HepG2 (cell line): ENCODE results near the gene CD84. TPM values are rescaled to one million over a fixed set of nuclear protein-coding genes. Genes with fewer than 3 reads are reported as not detected.

ENCODE experiments used
- ATAC-seq: fragments of 200-7000 bp; cut with Tn5 transposase; 3 replicates; pipeline ENCODE4 v1.9.1; 2020; ENCODE audit warnings: mild to moderate bottlenecking, moderate library complexity
- BruUV-seq: library from RNA; stranded (reverse); fragments of 400-500 nt; replicated peaks from 2 replicates; lab custom pipeline; 2021; lab: Mats Ljungman, UMichigan
- CTCF ChIA-PET: fragments of 300-600 bp; formaldehyde crosslinking; extraction: SDS; loops from one replicate; lab custom pipeline; 2021; ENCODE audit warnings: low total read pairs, inconsistent platforms, low intra/inter-chr PET ratio; lab: Yijun Ruan, JAX
- POLR2A ChIA-PET: fragments of 350-600 bp; sonication (Branson Sonifier 250); formaldehyde crosslinking; loops from one replicate; lab custom pipeline; 2020; ENCODE audit warnings: antibody characterized with exemption, inconsistent platforms; lab: Yijun Ruan, JAX
- DNase-seq: peaks from one replicate; pipeline ENCODE4 v3.0.0-alpha.2; 2015; ENCODE audit warnings: low spot score
- FAIRE-seq: peaks from 3 replicates; lab custom pipeline; 2011; peaks lifted over from hg19 to GRCh38; lab: Jason Lieb, UNC
- H2AFZ ChIP-seq: one replicate; pipeline ENCODE4 v1.6.1; 2011; ENCODE audit warnings: low read length, inconsistent platforms
- H3K27ac ChIP-seq: fragments of 300-600 bp; 3 replicates; pipeline ENCODE4 v1.8.0; 2011; ENCODE audit warnings: mixed run types, mild to moderate bottlenecking, mixed read lengths, low read length, inconsistent platforms; ENCODE audit not compliant: insufficient read depth; ENCODE audit errors: extremely low read length
- H3K27me3 ChIP-seq, 2 experiments: fragments of 200-600 bp in 1 of 2; 2 replicates in 1 of 2; 3 replicates in 1 of 2; pipeline versions ENCODE4 v1.6.0 to v1.8.0; 2011; ENCODE audit warnings: low read length in 2 of 2, mild to moderate bottlenecking in 2 of 2, moderate library complexity in 2 of 2, inconsistent platforms in 1 of 2; ENCODE audit not compliant: insufficient read depth in 2 of 2, control insufficient read depth in 1 of 2
- H3K36me3 ChIP-seq, 2 experiments: fragments of 200-600 bp in 1 of 2; replicated peaks in 1 of 2; 2 replicates in 1 of 2; 3 replicates in 1 of 2; pipeline versions ENCODE4 v1.5.1 to v1.8.0; 2011; ENCODE audit warnings: low read length in 2 of 2, inconsistent platforms in 1 of 2; ENCODE audit not compliant: insufficient read depth in 2 of 2, control insufficient read depth in 1 of 2
- H3K4me1 ChIP-seq: 2 replicates; pipeline ENCODE4 v1.5.1; 2012; ENCODE audit warnings: low read length, inconsistent platforms; ENCODE audit not compliant: insufficient read depth
- H3K4me2 ChIP-seq: 2 replicates; pipeline ENCODE4 v1.6.0; 2011; ENCODE audit warnings: low read depth, low read length, inconsistent platforms
- H3K4me3 ChIP-seq, 3 experiments: fragments of 200-600 bp in 1 of 3; sonication (generic), shearing (Covaris generic) in 1 of 3; replicated peaks in 1 of 3; 2 replicates each; pipeline ENCODE4 v1.5.1; 2011 to 2016; ENCODE audit warnings: low read length in 3 of 3, inconsistent platforms in 2 of 3, low read depth in 2 of 3, mild to moderate bottlenecking in 2 of 3, control low read depth in 1 of 3, mixed read lengths in 1 of 3; ENCODE audit not compliant: insufficient read depth in 1 of 3
- H3K79me2 ChIP-seq: one replicate; pipeline ENCODE4 v1.6.1; 2011; ENCODE audit warnings: low read length, inconsistent platforms; ENCODE audit not compliant: insufficient read depth
- H3K9ac ChIP-seq: 2 replicates; pipeline ENCODE4 v1.6.0; 2011; ENCODE audit warnings: mild to moderate bottlenecking, low read depth, low read length, inconsistent platforms; ENCODE audit not compliant: insufficient read depth
- H3K9me3 ChIP-seq: 2 replicates; pipeline ENCODE4 v1.5.1; 2012; ENCODE audit warnings: mild to moderate bottlenecking, low read length
- H4K20me1 ChIP-seq: 2 replicates; pipeline ENCODE4 v1.6.0; 2011; ENCODE audit warnings: inconsistent platforms, mild to moderate bottlenecking, low read length, moderate library complexity; ENCODE audit not compliant: insufficient read depth
- HDAC6 ChIP-seq: fragments of 200-600 bp; sonication (generic); IDR thresholded peaks from 2 replicates; pipeline ENCODE4 v1.7.0; 2017; ENCODE audit warnings: mild to moderate bottlenecking, antibody characterized with exemption, low read length, low read depth
- HES4 ChIP-seq: sonication (generic); formaldehyde crosslinking; IDR thresholded peaks from 2 replicates; pipeline ENCODE4 v1.9.0; 2021; ENCODE audit warnings: mild to moderate bottlenecking, missing genetic modification reagents, borderline replicate concordance
- ISL2 ChIP-seq: sonication (generic); formaldehyde crosslinking; IDR thresholded peaks from 2 replicates; pipeline ENCODE4 v1.5.0; 2020; ENCODE audit warnings: missing genetic modification reagents
- MLLT10 ChIP-seq: sonication (generic); formaldehyde crosslinking; IDR thresholded peaks from 2 replicates; pipeline ENCODE4 v1.4.0; 2020; ENCODE audit warnings: missing genetic modification reagents
- RELA ChIP-seq: sonication (generic); formaldehyde crosslinking; IDR thresholded peaks from 2 replicates; pipeline ENCODE4 v1.4.0; 2020; ENCODE audit warnings: missing genetic modification reagents
- TOE1 ChIP-seq: sonication (generic); formaldehyde crosslinking; IDR thresholded peaks from 2 replicates; pipeline ENCODE4 v1.4.0; 2020; ENCODE audit warnings: mild to moderate bottlenecking, missing genetic modification reagents
- ZC3H4 ChIP-seq: sonication (generic); formaldehyde crosslinking; IDR thresholded peaks from 2 replicates; pipeline ENCODE4 v1.4.0; 2020; ENCODE audit warnings: missing genetic modification reagents, borderline replicate concordance
- ZNF143 ChIP-seq: sonication (generic); formaldehyde crosslinking; IDR thresholded peaks from 2 replicates; pipeline ENCODE4 v1.4.0; 2020; ENCODE audit warnings: missing genetic modification reagents
- ZNF230 ChIP-seq: sonication (generic); formaldehyde crosslinking; IDR thresholded peaks from 2 replicates; pipeline ENCODE4 v1.4.0; 2020; ENCODE audit warnings: mild to moderate bottlenecking, missing genetic modification reagents
- ZNF878 ChIP-seq: sonication (generic); formaldehyde crosslinking; IDR thresholded peaks from 2 replicates; pipeline ENCODE4 v1.8.1; 2023; ENCODE audit warnings: mild to moderate bottlenecking, missing genetic modification reagents, moderate library complexity
- WGBS: methylation state at CpG from one replicate; pipeline ENCODE4 v1.1.6; 2017; ENCODE audit warnings: low lambda C conversion rate; 5-methylcytosine and 5-hydroxymethylcytosine counted together
- in situ Hi-C: cut with HindIII; loops from 2 replicates; pipeline ENCODE4 v1.10.0; 2017; ENCODE audit warnings: low pct_unique_long_range_greater_than_20kb; ENCODE audit not compliant: extremely low pct_ligation_motif_present
- intact Hi-C: fragments of 100-400 bp; cut with micrococcal nuclease; formaldehyde crosslinking; loops from one replicate; pipeline ENCODE4 v1.10.0; 2022; ENCODE audit not compliant: unreplicated experiment
- polyA plus RNA-seq, 8 experiments: library from polyadenylated mRNA; depleted of rRNA in 3 of 8; stranded (reverse) in 7 of 8; unstranded in 1 of 8; fragments of >200 nt; fragmentation: Illumina TruSeq in 4 of 8; extraction: Trizol in 4 of 8; gene quantifications; 2 replicates each; pipeline versions ENCODE4 v1.2.1 to v1.2.3, GENCODE V29; 2011 to 2016; ENCODE audit warnings: low read depth in 4 of 8, missing spikeins in 1 of 8, mixed read lengths in 1 of 8; ENCODE audit not compliant: insufficient read depth in 1 of 8
- total RNA-seq, 5 experiments: library from RNA; depleted of rRNA; stranded (reverse); fragments of >200 nt; fragmentation: Illumina TruSeq; extraction: Trizol; gene quantifications; 2 replicates each; pipeline ENCODE4 v1.2.3, GENCODE V29; 2016; ENCODE audit warnings: low read depth in 1 of 5
- TF ChIP-seq, protein P1 (sequence below): sonication (generic); formaldehyde crosslinking; IDR thresholded peaks from 2 replicates; pipeline ENCODE4 v1.8.1; 2023; ENCODE audit warnings: mild to moderate bottlenecking, missing genetic modification reagents
- TF ChIP-seq, protein P2 (sequence below): IDR thresholded peaks from 2 replicates; pipeline ENCODE4 v1.6.1; 2018; ENCODE audit warnings: missing genetic modification reagents, mild to moderate bottlenecking, missing compliant biosample characterization

CD84 gene
- total and polyA plus RNA-seq, 2 of the 13 experiments (the other 11 are each of a cell fraction or from before 2014, with no cell fraction given) = not detected

DNA sequence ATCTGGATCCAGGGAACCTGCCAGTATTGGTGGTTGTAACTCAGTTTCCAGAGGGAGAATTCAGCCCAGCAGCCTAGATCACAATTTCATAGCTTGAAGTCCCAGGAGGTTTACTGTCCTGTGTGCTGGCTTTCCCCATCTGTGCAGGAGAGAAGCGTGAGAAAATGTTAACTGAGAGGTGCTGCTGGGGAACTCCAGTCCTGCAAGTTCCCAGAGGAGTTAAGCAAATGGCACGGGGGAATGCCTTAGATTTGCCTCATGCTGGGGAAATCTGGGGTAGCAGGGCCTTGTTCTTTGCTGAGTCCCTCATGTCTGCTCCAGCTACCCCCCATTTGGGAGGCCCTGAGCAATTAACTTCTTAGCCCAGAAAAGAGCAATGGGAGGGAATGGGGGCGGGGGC lies 31.1 kb downstream of the CD84 start:
- no peaks in the 10 kb centered on the region for H3K27me3 ChIP-seq
- ChIA-PET POLR2A (no interaction called here), CTCF (no interaction called here)
- in situ Hi-C loops (no loop called here), intact Hi-C loops (no loop called here)
- TF ChIP-seq TOE1 (no peak), ZNF143 (CRISPR knock-in tag) (no peak), ZNF878 (no peak), HES4 (no peak), ISL2 (CRISPR knock-in tag) (no peak), ZNF230 (CRISPR knock-in tag) (no peak), RELA (CRISPR knock-in tag) (no peak), ZC3H4 (no peak), MLLT10 (CRISPR knock-in tag) (no peak), HDAC6 (no peak)
- TF ChIP-seq, protein P1, sequence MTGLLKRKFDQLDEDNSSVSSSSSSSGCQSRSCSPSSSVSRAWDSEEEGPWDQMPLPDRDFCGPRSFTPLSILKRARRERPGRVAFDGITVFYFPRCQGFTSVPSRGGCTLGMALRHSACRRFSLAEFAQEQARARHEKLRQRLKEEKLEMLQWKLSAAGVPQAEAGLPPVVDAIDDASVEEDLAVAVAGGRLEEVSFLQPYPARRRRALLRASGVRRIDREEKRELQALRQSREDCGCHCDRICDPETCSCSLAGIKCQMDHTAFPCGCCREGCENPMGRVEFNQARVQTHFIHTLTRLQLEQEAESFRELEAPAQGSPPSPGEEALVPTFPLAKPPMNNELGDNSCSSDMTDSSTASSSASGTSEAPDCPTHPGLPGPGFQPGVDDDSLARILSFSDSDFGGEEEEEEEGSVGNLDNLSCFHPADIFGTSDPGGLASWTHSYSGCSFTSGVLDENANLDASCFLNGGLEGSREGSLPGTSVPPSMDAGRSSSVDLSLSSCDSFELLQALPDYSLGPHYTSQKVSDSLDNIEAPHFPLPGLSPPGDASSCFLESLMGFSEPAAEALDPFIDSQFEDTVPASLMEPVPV (CRISPR knock-in tag) = no peak
- TF ChIP-seq, protein P2, sequence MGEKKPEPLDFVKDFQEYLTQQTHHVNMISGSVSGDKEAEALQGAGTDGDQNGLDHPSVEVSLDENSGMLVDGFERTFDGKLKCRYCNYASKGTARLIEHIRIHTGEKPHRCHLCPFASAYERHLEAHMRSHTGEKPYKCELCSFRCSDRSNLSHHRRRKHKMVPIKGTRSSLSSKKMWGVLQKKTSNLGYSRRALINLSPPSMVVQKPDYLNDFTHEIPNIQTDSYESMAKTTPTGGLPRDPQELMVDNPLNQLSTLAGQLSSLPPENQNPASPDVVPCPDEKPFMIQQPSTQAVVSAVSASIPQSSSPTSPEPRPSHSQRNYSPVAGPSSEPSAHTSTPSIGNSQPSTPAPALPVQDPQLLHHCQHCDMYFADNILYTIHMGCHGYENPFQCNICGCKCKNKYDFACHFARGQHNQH = no peak
- no peak overlapping the region for H3K9ac ChIP-seq
- no peak overlapping the region for H2AFZ ChIP-seq
- WGBS = 0% methylated on average over 3 of the region's 3 CpGs
- H3K4me2 ChIP-seq = no peak overlapping the region
- no peaks in the 10 kb centered on the region for H4K20me1 ChIP-seq
- no peak for ATAC-seq
- no TSS peak for BruUV-seq
- no peaks in the 10 kb centered on the region for H3K79me2 ChIP-seq
- no peak for FAIRE-seq
- H3K36me3 ChIP-seq = no peaks in the 10 kb centered on the region
- H3K27ac ChIP-seq = no peak overlapping the region
- DNase-seq = no peak
- H3K4me1 ChIP-seq = peaks cover 6% of the 10 kb centered on the region; the same call in 1 of the 2 replicates
- no peaks in the 10 kb centered on the region for H3K9me3 ChIP-seq
- no peak overlapping the region for H3K4me3 ChIP-seq
